Measurements from ENCODE around the gene EXOSC5. TPM values are rescaled to one million over a fixed set of nuclear protein-coding genes. Genes with fewer than 3 reads are reported as not detected.

The EXOSC5 gene
- total and polyA plus RNA-seq, 9 of the 15 experiments (the other 6 are each of a cell fraction or from before 2014, with no cell fraction given): 10.9 to 75.5 (median 37.8) TPM

DNA sequence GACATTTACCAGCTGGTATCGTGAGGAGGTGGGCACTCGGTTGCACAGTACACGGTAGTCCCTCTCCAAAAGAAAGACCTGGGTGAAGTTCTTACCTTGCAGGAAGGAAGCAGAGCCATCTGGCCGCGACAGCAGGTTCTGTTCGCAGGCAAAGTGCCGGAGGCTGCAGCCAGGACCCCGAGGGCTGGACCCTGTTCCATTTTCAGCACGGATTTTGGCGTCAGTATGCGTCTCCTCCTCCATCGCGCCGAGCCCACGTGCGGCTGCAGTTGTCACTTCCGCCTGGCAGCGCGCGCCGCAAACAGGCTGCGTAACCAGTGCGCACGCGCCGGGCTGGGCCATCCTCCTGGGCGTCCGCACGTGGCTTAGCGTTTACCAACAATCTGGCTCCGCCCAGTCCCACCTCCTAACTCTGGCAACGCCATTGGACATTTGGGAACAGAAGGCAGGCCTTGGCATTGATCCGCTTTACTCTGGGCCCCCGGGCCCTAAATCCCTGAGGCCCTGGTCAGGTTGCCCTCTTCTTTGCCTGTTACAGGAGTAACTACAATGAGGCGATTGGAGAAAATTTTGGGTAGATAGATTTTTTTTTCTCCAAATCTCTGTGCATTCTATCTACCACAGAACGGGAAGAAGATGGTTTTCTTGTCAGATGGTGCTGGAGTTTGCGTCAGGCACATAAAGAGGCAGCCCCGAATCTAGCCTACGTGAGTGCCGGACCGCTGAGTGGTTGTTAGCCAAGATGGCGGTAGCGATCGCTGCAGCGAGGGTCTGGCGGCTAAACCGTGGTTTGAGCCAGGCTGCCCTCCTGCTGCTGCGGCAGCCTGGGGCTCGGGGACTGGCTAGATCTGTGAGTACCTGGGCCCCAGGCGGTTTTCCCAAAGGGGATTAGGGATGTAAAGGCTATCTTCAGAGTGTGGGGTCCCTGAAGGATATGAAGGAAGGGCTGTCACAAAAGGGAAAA lies at the start of gene EXOSC5, which contains the start of gene BCKDHA (continued):
- peak; percentile 69; the same call in 1 of the 2 replicates for TF ChIP-seq FOXM1 (IDR thresholded peaks at IDR 0.05; ENCODE audit: low read depth)
- no peak for TF ChIP-seq FOXM1 (CRISPR knock-in tag; IDR thresholded peaks at IDR 0.05; ENCODE audit: low read depth)
- TF ChIP-seq ZNF124 (CRISPR knock-in tag; IDR thresholded peaks at IDR 0.05): no peak
- TF ChIP-seq SRSF1 (IDR thresholded peaks at IDR 0.05; ENCODE audit: low read depth, low read length): no peak
- TF ChIP-seq, protein P1, sequence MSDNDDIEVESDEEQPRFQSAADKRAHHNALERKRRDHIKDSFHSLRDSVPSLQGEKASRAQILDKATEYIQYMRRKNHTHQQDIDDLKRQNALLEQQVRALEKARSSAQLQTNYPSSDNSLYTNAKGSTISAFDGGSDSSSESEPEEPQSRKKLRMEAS (CRISPR knock-in tag; IDR thresholded peaks at IDR 0.05): peak; percentile 100
- TF ChIP-seq ZNF431 (CRISPR knock-in tag; IDR thresholded peaks at IDR 0.05): no peak
- TF ChIP-seq, protein P2, sequence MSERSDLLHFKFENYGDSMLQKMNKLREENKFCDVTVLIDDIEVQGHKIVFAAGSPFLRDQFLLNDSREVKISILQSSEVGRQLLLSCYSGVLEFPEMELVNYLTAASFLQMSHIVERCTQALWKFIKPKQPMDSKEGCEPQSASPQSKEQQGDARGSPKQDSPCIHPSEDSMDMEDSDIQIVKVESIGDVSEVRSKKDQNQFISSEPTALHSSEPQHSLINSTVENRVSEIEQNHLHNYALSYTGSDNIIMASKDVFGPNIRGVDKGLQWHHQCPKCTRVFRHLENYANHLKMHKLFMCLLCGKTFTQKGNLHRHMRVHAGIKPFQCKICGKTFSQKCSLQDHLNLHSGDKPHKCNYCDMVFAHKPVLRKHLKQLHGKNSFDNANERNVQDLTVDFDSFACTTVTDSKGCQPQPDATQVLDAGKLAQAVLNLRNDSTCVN (CRISPR knock-in tag; IDR thresholded peaks at IDR 0.05): peak; percentile 16; the same call in 1 of the 2 replicates
- no peak for TF ChIP-seq NFIX (CRISPR knock-in tag; IDR thresholded peaks at IDR 0.05; ENCODE audit: low read depth)
- TF ChIP-seq, protein P3, sequence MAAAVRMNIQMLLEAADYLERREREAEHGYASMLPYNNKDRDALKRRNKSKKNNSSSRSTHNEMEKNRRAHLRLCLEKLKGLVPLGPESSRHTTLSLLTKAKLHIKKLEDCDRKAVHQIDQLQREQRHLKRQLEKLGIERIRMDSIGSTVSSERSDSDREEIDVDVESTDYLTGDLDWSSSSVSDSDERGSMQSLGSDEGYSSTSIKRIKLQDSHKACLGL (CRISPR knock-in tag; IDR thresholded peaks at IDR 0.05; ENCODE audit: borderline replicate concordance, poor library complexity, severe bottlenecking): peak; percentile 99
- TF ChIP-seq, protein P4, sequence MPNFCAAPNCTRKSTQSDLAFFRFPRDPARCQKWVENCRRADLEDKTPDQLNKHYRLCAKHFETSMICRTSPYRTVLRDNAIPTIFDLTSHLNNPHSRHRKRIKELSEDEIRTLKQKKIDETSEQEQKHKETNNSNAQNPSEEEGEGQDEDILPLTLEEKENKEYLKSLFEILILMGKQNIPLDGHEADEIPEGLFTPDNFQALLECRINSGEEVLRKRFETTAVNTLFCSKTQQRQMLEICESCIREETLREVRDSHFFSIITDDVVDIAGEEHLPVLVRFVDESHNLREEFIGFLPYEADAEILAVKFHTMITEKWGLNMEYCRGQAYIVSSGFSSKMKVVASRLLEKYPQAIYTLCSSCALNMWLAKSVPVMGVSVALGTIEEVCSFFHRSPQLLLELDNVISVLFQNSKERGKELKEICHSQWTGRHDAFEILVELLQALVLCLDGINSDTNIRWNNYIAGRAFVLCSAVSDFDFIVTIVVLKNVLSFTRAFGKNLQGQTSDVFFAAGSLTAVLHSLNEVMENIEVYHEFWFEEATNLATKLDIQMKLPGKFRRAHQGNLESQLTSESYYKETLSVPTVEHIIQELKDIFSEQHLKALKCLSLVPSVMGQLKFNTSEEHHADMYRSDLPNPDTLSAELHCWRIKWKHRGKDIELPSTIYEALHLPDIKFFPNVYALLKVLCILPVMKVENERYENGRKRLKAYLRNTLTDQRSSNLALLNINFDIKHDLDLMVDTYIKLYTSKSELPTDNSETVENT (CRISPR knock-in tag; IDR thresholded peaks at IDR 0.05): 0 out of 2 replicates have a peak, but pooled peaks have one; percentile 47
- peak; percentile 89 for TF ChIP-seq MTA1 (IDR thresholded peaks at IDR 0.05; ENCODE audit: borderline replicate concordance)
- TF ChIP-seq POLR2AphosphoS5 (IDR thresholded peaks at IDR 0.05; ENCODE audit: control insufficient read depth, insufficient read depth, low read depth, low read length): peak; percentile 72; the same call in 1 of the 2 replicates
- TF ChIP-seq BACH1 (tag; IDR thresholded peaks at IDR 0.05): no peak
- peak; percentile 79 for TF ChIP-seq ELF1 (tag; IDR thresholded peaks at IDR 0.05)
- TF ChIP-seq, protein P5, sequence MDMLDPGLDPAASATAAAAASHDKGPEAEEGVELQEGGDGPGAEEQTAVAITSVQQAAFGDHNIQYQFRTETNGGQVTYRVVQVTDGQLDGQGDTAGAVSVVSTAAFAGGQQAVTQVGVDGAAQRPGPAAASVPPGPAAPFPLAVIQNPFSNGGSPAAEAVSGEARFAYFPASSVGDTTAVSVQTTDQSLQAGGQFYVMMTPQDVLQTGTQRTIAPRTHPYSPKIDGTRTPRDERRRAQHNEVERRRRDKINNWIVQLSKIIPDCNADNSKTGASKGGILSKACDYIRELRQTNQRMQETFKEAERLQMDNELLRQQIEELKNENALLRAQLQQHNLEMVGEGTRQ (CRISPR knock-in tag; IDR thresholded peaks at IDR 0.05): peak; percentile 85
- no peak for TF ChIP-seq ARID2 (IDR thresholded peaks at IDR 0.05)
- TF ChIP-seq, protein P6, sequence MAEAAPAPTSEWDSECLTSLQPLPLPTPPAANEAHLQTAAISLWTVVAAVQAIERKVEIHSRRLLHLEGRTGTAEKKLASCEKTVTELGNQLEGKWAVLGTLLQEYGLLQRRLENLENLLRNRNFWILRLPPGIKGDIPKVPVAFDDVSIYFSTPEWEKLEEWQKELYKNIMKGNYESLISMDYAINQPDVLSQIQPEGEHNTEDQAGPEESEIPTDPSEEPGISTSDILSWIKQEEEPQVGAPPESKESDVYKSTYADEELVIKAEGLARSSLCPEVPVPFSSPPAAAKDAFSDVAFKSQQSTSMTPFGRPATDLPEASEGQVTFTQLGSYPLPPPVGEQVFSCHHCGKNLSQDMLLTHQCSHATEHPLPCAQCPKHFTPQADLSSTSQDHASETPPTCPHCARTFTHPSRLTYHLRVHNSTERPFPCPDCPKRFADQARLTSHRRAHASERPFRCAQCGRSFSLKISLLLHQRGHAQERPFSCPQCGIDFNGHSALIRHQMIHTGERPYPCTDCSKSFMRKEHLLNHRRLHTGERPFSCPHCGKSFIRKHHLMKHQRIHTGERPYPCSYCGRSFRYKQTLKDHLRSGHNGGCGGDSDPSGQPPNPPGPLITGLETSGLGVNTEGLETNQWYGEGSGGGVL (CRISPR knock-in tag; IDR thresholded peaks at IDR 0.05): no peak
